Activated gamma-delta T cell treated with Interleukin-2 at 50 U/mL for 16 hours (primary cell): ENCODE measurements around the gene TDO2.

ENCODE experiments used
- DNase-seq: peaks from one replicate; pipeline ENCODE4 v3.0.0-alpha.2; 2020

Gene TDO2

DNA sequence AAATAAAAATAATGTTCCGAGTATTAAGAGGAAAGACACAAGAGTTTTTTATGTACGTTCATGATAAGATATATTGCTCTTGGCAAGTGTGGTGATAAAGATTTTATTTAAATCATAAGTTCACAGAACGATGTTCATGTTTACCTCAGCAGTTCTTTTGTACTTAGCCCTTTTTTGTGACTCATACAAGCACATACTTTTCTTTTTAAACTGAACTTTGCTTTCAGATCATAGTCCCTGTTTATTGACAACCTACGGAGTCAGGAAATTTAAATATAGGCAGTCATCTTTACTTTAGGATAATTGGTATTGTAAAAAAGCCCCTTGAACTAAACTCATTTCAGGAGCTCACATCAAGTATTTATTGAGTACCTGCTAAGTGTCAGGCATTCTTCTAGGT lies 51.4 kb downstream of the TDO2 start:
- no peak for DNase-seq

DNA sequence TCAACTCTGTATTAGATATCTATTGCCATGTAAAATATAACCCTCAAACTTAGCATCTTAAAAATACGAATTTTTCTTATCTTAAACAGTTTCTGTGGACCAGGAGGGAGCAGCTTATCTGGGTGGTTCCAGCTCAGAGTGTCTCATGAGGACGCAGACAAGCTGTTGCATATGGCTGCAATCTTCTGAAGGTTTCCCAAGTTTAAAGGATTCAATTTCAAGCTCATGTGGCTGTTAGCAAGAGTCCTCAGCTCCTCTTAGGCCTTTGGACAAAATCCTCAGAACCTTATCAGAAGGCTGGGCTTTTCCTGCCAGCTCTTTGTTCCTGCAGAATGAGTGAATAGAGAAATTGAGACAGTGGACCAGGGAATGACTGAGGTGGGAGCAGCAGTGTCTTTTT lies 53.0 kb downstream of the TDO2 start:
- no peak for DNase-seq

GRCh38 chr4:155959417-155959816 lies 55.9 kb downstream of the TDO2 start:
- no peak for DNase-seq

DNA sequence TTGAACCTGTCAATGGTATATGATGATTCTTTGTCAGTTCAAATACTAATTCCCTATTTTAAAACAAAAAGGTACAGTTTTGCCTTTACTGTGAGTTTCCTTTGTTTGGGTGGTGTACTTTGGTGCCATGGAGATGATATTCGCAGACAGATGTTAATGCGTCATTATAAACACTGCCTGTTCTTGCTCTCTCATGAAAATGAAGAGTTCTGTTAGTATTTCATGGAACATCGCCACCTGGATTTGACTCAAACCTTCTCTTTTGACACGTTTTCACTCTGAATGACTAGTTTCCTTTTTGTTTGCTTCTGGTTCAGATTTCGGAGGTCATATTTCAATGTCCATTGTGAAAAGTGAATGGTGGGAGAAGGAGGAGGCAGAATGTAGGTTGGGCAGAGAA lies 57.0 kb downstream of the TDO2 start:
- no peak for DNase-seq

DNA sequence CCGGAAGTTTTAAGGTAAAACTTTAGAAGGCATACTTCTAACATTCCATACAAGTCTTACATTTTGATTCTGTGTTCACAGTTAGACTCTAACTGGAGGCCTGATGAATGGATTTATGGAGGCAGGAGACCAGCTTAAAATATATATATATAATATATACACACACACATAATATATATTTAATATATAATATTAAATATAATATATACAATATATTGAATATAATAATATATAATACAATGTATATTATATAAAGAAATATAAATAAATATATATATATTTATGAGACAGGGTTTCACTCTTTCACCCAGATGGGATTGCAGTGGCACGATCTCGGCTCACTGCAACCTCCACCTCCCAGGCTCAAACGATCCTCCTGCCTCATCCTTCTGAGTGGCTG lies 58.1 kb downstream of the TDO2 start:
- DNase-seq = no peak

DNA sequence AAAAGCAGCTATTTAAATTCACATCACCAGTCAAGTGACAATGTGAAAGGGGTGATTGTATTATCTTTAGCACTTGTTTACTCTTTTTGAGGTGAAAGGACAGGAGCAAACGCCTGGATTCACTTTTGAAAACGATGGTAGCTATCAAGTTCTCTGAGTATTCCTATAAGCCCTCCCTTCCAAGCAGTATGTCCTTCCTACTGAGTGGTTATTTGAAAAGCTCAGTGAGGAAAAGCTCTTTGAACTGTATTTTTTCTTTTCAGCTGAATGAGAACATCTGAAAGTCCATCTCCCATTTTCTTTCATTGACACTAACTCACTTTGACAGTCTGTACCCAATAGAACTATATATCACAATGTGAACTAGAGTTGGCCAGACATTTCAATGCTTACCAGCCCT lies 59.3 kb downstream of the TDO2 start:
- DNase-seq = no peak

DNA sequence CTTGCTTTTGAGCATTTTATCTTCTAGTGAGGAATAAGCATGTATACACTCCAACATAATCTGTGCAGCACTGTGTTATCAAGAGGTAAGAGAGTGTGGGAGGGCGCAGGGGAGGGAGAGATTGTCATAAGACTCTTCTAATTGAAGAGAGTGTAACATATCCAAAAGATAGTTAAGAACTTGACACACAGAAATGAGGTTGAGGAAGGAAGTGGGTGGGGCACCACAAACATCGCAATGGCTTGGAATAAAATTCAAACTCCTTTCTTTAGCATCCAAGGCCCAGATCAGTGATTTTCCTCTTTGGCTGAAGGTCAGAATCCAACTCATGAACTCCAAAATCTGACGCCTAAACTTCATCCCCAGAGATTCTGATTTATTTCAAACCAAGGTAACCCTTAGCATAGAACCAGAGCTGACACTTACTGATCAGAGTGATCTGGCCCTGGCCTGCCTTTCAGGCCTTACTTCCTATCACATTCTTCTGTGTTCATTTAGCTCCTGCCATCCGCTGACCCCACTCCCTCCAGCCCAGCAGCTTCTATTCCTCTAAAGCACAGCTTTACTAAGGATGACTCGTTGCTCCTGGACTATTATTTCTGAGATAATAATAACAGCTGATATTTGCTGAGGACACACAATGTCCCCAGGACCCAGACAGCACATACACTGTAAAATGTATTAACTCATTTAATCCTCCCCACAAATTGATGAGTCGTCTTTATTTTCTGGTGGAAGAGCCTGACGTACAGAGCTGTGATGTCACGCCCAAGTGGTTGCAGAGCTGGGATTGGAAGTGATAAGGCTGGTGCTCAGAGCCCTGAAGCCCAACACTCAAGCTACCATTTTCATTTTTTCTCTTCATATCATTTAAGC lies 60.8 kb downstream of the TDO2 start:
- DNase-seq = no peak

DNA sequence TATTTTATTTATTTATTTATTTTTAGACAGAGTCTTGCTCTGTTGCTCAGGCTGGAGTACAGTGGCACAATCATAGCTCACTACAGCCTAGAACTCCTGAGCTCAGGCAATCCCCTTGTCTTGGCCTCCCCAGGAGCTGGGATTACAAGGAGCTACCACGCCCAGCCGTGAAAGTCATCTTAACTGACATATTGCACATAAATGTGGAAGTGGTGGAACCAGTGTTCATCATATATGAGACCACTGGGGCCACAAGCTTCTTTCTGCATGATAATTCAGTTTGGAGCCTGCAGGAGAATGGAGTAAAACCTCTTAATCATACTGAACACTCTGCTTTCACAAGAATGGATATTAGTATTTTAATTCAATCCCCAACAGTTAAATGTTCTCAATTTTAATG lies 62.7 kb downstream of the TDO2 start:
- DNase-seq = no peak

GRCh38 chr4:155966731-155967395 lies 63.4 kb downstream of the TDO2 start:
- DNase-seq = no peak
